Dermis lymphatic vessel endothelial cell (primary cell): ENCODE measurements around the gene OR9Q1. TPM values are rescaled to one million over a fixed set of nuclear protein-coding genes. Genes with fewer than 3 reads are reported as not detected.

Source experiments
- total RNA-seq: library from RNA; depleted of rRNA; stranded (reverse); fragments of >200 nt; gene quantifications from 2 replicates; pipeline ENCODE4 v1.2.1, GENCODE V29; 2014

OR9Q1 gene, protein sequence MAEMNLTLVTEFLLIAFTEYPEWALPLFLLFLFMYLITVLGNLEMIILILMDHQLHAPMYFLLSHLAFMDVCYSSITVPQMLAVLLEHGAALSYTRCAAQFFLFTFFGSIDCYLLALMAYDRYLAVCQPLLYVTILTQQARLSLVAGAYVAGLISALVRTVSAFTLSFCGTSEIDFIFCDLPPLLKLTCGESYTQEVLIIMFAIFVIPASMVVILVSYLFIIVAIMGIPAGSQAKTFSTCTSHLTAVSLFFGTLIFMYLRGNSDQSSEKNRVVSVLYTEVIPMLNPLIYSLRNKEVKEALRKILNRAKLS
- not detected in 2 replicates for total RNA-seq

GRCh38 chr11:58023435-58023931, at the start of gene OR9Q1:
Gene OR9Q1 (plus strand): TSS chr11:58023881. CDS start chr11:58179445, 155,564 bp downstream.

GRCh38 chr11:58030653-58031052, 7.0 kb downstream of the OR9Q1 start, which contains the start of gene OR6Q1:
Gene OR6Q1 (plus strand): TSS chr11:58030953. CDS start chr11:58030953, 0 bp downstream.

GRCh38 chr11:58125469-58125868, 101.8 kb downstream of the OR9Q1 start, which contains the start of gene OR9I1:
Gene OR9I1 (minus strand): TSS chr11:58125530. CDS start chr11:58119444, 6,086 bp downstream.

DNA sequence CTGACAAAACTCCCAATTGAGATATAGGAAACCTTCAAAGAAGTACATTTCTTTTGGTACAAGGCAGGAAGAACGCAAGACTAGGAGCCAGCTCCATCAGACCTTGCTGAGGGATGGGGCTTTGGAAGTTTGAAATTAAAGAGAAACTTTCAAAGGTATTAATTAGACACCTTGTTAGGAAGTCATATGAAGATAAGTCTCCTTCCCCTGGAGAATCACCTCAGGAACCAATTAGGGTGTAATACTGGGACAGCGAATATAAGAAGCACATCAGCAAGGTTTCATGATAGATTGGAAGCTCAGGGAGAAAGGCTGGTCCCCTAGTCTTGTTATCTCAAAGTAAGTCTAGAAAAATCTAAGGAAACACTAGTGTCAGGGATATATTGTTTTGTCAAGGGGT, 165.1 kb downstream of the OR9Q1 start, which contains the start of gene OR9Q2:
Gene OR9Q2, plus strand, starts transcription at position 301 of the 400 bp plus-strand sequence. CDS start 1,421 bp downstream, outside the sequence.

DNA sequence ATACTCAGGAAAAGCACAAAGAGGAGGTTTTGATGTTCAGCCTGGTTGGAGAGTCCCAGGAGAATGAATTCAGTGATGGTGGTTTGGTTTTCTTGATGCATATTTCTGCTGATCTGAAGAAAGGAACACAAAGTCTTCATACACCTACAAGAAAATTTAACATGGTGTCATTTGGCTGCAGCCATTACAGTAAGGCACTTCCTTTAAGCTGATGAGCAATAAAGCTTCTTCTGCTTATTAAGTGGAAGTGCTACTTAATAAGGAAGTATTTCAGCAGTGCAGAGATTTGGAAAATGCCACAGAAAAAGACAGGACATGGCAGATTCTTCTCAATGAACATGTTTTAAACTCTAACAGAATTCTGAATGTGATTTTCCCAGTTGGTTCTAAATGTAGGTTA, 180.4 kb downstream of the OR9Q1 start, which contains the start of gene OR1S2:
Gene OR1S2, minus strand, starts transcription at position 101 of the 400 bp plus-strand sequence. Its CDS starts 0 bp downstream, at position 101.

DNA sequence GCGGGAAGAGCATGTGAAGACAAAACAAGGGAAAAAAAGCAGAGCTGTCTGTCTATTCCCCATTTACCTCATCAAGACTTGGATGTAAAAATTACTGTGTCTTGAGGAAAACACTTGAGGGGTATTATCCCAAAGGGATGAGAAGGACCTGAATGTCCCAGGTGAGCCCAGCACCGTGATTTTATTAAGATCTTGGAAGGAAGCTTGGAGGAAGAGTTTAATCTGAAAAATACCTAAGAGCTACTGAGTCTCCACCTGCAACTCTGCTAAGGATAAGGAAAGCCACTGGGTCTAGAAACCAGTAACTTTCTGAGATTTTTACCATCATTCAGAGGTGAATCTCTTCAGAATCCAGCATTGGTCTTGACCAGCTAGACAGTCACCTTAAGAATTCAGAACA, 188.7 kb downstream of the OR9Q1 start, which contains the start of gene OR1S1:
Gene OR1S1, plus strand, starts transcription at position 301 of the 400 bp plus-strand sequence.

Other genes starting within 250 kb of the OR9Q1 start
- gene OR6Q1, start 7.1 kb downstream of the OR9Q1 start, total RNA-seq: not detected in 2 replicates
- gene OR9I1, start 101.6 kb downstream of the OR9Q1 start, total RNA-seq: not detected in 2 replicates
- not detected in 2 replicates for gene OR9Q2, start 165.2 kb downstream of the OR9Q1 start, total RNA-seq
- gene OR1S2, start 180.3 kb downstream of the OR9Q1 start, total RNA-seq: not detected in 2 replicates
- not detected in 2 replicates for gene OR1S1, start 188.8 kb downstream of the OR9Q1 start, total RNA-seq
- not detected in 2 replicates for gene OR10Q1, start 205.0 kb downstream of the OR9Q1 start, total RNA-seq
- gene OR10W1, start 244.4 kb downstream of the OR9Q1 start, total RNA-seq: not detected in 2 replicates